GM13977 (cell line): Measurements from ENCODE around the gene TAOK3.
A peak's percentile ranks its signal among the peaks of the same experiment; 100 is the strongest.

ENCODE experiments used
- DNase-seq: peaks from one replicate; pipeline ENCODE4 v3.0.0; 2012; ENCODE audit warnings: low spot score
- in situ Hi-C: fragments of 300-500 bp; cut with MboI; formaldehyde crosslinking; loops from one replicate; pipeline ENCODE4 v1.12.0; 2022; ENCODE audit warnings: low sequenced_read_pairs, low pct_unique_long_range_greater_than_20kb, mixed read lengths, inconsistent platforms; ENCODE audit not compliant: unreplicated experiment
- TF ChIP-seq, protein P1 (sequence below): IDR thresholded peaks from 2 replicates; pipeline ENCODE4 v1.5.1; 2012; ENCODE audit warnings: mild to moderate bottlenecking, control low read depth; ENCODE audit not compliant: insufficient read depth; ENCODE audit errors: extremely low read depth, missing control alignments

TAOK3 gene

DNA sequence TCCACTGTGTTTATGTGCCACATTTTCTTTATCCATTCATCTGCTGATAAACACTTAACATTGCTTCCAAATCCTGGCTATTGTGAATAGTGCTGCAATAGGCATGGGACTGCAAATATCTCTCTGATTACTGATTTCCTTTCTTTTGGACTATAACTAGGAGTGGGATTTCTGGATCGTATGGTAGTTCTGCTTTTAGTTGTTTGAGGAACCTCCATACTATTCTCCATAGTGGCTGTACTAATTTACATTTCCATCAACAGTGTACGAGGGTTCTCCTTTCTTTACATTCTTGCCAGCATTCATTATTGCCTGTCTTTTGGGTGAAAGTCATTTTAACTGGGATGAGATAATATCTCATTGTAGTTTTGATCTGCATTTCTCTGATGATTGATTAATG is 47.6 kb downstream of the TAOK3 start:
- TF ChIP-seq, protein P1, sequence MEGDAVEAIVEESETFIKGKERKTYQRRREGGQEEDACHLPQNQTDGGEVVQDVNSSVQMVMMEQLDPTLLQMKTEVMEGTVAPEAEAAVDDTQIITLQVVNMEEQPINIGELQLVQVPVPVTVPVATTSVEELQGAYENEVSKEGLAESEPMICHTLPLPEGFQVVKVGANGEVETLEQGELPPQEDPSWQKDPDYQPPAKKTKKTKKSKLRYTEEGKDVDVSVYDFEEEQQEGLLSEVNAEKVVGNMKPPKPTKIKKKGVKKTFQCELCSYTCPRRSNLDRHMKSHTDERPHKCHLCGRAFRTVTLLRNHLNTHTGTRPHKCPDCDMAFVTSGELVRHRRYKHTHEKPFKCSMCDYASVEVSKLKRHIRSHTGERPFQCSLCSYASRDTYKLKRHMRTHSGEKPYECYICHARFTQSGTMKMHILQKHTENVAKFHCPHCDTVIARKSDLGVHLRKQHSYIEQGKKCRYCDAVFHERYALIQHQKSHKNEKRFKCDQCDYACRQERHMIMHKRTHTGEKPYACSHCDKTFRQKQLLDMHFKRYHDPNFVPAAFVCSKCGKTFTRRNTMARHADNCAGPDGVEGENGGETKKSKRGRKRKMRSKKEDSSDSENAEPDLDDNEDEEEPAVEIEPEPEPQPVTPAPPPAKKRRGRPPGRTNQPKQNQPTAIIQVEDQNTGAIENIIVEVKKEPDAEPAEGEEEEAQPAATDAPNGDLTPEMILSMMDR, result no peak
- in situ Hi-C loops, result no loop called here
- no peak for DNase-seq

DNA sequence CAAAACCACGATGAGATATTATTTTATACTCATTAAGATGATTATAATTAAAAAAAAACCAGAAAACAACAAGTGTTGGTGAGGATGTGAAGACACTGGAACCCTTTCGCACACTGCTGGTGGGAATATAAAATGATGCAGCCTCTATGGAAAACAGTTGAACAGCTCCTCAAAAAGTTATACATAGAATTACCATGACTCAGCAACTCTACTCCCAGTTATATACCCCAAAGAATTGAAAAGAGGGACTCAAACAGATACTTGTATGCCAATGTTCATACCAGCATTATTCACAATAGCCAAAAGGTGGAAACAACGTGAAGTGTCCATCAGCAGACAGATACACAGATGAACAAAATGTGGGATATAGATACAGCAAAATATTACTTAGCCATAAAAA is 53.1 kb downstream of the TAOK3 start:
- in situ Hi-C loops, result no loop called here
- TF ChIP-seq, protein P1, result no peak
- DNase-seq, result no peak

DNA sequence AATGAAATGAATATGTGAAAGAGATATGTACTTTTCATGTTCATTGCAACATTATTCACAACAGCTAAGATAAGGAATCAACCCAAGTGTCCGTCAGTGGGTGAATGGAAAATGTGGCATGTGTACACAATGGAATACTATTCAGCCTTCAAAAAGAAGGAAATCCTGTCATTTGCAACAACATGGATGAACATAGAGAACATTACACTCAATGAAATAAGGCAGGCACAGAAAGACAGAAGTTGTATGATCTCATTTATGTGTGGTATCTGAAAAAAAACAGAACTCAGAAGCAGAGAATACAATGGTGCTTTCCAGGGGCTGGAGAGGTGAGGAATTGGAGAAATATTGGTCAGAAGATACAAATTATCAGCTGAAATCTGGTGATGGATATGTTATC is 54.0 kb downstream of the TAOK3 start:
- in situ Hi-C loops, result no loop called here
- TF ChIP-seq, protein P1, result no peak
- DNase-seq, result no peak

DNA sequence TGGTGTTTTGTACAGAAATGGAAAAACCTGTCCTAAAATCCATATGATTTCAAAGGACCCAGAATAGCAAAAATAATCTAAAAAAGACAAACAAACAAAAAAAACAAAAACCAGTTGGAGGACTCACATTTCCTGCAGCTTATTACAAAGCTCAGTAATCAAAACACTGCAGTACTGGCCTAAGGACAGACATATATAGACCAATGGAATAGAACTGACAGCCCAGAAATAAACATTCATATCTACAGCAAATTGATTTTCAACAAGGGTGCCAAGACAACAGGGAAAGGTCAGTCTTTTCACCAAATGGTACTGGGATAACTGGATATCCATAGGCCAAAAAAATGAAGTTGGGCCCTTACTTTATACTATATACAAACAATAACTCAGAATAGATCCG is 55.0 kb downstream of the TAOK3 start:
- TF ChIP-seq, protein P1, result no peak
- DNase-seq, result no peak
- in situ Hi-C loops, result no loop called here

DNA sequence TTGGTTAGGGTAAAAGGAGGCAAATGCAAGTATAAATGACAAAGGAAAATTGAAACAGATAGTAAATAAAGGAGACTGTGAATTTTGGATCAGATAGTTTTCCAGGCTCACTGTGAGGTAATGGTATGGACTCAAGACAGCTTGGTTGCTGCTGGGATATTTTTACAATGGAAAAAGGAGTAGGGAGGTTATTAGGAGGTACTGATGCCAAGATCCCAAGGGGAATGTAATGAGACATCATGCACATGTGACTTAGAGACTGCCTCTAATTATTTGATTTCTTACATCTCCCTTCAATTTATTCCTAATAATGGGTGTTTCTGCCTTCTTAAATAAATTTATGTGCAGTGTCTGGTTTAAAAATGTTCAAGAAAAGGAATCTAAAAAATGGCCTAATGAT is 56.9 kb downstream of the TAOK3 start:
- DNase-seq, result no peak
- TF ChIP-seq, protein P1, result no peak
- in situ Hi-C loops, result no loop called here

DNA sequence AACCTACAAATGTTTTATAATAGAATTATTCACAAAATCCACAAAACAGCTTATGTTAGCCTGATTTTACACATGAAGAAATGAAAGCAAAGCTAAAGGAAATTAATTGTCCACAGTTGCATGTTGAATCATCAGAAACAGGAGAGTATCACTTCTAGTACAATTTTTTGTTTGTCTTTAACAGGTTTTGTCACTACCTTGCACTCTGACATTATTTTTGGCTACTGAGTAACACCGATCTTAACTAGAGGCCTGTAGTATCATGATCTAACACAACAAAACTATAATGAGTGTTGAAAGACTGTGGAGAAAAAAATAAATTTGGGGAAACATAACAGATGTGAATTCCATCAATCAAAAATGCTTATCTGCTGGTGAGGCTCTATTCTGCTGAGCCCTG is 60.1 kb downstream of the TAOK3 start:
- in situ Hi-C loops, result no loop called here
- peak; percentile 48 for DNase-seq
- TF ChIP-seq, protein P1, result no peak

DNA sequence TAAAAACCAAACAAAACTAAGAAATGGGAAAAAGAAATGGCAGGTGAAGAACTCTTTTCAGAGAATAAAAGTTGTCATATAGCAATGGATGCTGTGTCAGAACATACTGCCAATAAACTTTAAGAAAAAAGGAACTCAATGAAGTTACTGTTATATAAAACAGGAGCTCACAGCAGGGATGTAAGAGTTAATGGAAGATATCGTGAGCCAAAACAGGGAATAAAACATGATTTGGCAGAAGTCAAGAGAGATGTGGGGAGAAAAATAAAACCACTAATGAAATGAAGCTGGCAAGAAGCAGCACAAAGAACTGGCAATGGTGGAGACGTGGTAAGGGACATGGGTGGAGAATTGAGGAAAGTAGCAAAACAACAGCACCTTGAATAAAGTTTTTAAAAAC is 61.0 kb downstream of the TAOK3 start:
- TF ChIP-seq, protein P1, result no peak
- in situ Hi-C loops, result no loop called here
- no peak for DNase-seq
